H1 (cell line): ENCODE data around the gene CARF. TPM values are rescaled to one million over a fixed set of nuclear protein-coding genes. Genes with fewer than 3 reads are reported as not detected.

Experiments
- CEBPB ChIP-seq: IDR thresholded peaks from 2 replicates; pipeline ENCODE4 v1.6.1; 2012; ENCODE audit warnings: low read depth, low read length
- SP4 ChIP-seq: IDR thresholded peaks from 2 replicates; pipeline ENCODE4 v1.6.1; 2012; ENCODE audit warnings: low read length, inconsistent platforms
- polyA plus RNA-seq, 7 experiments: library from polyadenylated mRNA; depleted of rRNA in 3 of 7; stranded (reverse) in 5 of 7; unstranded in 2 of 7; fragments of >200 nt in 5 of 7; fragments of 200-250 nt in 2 of 7; gene quantifications; 1 replicate in 5 of 7; 2 replicates in 1 of 7; 4 replicates in 1 of 7; pipeline versions ENCODE4 v1.2.1 to v1.2.3, GENCODE V29; 2011 to 2013; ENCODE audit warnings: missing spikeins in 2 of 7, mixed read lengths in 2 of 7
- total RNA-seq: library from RNA; stranded (reverse); fragmentation: NEBNext Ultra II Directional; extraction: Animal tissue kit (Norgen Biotek cat#: 25700); gene quantifications from 2 replicates; pipeline ENCODE4 v1.2.1, GENCODE V29; 2021
- TF ChIP-seq, protein P1 (sequence below): fragments of 300-600 bp; sonication (generic); IDR thresholded peaks from 2 replicates; pipeline ENCODE4 v1.7.1; 2012; ENCODE audit warnings: low read length, moderate library complexity, mild to moderate bottlenecking, inconsistent platforms; ENCODE audit not compliant: insufficient replicate concordance

CARF gene
- total and polyA plus RNA-seq, 2 of the 8 experiments (the other 6 are each of a cell fraction or from before 2014, with no cell fraction given): 2.0 to 2.6 TPM

DNA sequence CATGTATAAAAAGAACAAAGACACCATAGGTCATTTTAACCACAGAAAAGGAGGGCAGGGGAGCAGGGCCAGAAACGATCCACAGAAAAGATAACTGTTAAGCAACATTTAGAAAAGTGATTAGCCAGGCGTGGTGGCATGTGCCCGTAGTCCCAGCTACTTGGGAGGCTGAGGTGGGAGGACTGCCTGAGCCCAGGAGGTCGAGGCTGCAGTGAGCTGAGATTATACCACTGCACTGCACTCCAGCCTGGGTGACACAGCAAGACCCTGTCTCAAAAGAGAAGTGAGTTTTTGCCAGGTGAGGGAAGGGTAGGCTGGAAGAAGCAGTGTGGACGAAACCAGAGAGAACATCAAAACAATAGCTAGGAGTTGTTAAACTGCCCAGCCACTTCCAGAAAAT lies 3.9 kb upstream of the CARF start (continued):
- TF ChIP-seq, protein P1, sequence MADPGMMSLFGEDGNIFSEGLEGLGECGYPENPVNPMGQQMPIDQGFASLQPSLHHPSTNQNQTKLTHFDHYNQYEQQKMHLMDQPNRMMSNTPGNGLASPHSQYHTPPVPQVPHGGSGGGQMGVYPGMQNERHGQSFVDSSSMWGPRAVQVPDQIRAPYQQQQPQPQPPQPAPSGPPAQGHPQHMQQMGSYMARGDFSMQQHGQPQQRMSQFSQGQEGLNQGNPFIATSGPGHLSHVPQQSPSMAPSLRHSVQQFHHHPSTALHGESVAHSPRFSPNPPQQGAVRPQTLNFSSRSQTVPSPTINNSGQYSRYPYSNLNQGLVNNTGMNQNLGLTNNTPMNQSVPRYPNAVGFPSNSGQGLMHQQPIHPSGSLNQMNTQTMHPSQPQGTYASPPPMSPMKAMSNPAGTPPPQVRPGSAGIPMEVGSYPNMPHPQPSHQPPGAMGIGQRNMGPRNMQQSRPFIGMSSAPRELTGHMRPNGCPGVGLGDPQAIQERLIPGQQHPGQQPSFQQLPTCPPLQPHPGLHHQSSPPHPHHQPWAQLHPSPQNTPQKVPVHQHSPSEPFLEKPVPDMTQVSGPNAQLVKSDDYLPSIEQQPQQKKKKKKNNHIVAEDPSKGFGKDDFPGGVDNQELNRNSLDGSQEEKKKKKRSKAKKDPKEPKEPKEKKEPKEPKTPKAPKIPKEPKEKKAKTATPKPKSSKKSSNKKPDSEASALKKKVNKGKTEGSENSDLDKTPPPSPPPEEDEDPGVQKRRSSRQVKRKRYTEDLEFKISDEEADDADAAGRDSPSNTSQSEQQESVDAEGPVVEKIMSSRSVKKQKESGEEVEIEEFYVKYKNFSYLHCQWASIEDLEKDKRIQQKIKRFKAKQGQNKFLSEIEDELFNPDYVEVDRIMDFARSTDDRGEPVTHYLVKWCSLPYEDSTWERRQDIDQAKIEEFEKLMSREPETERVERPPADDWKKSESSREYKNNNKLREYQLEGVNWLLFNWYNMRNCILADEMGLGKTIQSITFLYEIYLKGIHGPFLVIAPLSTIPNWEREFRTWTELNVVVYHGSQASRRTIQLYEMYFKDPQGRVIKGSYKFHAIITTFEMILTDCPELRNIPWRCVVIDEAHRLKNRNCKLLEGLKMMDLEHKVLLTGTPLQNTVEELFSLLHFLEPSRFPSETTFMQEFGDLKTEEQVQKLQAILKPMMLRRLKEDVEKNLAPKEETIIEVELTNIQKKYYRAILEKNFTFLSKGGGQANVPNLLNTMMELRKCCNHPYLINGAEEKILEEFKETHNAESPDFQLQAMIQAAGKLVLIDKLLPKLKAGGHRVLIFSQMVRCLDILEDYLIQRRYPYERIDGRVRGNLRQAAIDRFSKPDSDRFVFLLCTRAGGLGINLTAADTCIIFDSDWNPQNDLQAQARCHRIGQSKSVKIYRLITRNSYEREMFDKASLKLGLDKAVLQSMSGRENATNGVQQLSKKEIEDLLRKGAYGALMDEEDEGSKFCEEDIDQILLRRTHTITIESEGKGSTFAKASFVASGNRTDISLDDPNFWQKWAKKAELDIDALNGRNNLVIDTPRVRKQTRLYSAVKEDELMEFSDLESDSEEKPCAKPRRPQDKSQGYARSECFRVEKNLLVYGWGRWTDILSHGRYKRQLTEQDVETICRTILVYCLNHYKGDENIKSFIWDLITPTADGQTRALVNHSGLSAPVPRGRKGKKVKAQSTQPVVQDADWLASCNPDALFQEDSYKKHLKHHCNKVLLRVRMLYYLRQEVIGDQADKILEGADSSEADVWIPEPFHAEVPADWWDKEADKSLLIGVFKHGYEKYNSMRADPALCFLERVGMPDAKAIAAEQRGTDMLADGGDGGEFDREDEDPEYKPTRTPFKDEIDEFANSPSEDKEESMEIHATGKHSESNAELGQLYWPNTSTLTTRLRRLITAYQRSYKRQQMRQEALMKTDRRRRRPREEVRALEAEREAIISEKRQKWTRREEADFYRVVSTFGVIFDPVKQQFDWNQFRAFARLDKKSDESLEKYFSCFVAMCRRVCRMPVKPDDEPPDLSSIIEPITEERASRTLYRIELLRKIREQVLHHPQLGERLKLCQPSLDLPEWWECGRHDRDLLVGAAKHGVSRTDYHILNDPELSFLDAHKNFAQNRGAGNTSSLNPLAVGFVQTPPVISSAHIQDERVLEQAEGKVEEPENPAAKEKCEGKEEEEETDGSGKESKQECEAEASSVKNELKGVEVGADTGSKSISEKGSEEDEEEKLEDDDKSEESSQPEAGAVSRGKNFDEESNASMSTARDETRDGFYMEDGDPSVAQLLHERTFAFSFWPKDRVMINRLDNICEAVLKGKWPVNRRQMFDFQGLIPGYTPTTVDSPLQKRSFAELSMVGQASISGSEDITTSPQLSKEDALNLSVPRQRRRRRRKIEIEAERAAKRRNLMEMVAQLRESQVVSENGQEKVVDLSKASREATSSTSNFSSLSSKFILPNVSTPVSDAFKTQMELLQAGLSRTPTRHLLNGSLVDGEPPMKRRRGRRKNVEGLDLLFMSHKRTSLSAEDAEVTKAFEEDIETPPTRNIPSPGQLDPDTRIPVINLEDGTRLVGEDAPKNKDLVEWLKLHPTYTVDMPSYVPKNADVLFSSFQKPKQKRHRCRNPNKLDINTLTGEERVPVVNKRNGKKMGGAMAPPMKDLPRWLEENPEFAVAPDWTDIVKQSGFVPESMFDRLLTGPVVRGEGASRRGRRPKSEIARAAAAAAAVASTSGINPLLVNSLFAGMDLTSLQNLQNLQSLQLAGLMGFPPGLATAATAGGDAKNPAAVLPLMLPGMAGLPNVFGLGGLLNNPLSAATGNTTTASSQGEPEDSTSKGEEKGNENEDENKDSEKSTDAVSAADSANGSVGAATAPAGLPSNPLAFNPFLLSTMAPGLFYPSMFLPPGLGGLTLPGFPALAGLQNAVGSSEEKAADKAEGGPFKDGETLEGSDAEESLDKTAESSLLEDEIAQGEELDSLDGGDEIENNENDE: no peak
- no peak for TF ChIP-seq SP4
- no peak for TF ChIP-seq CEBPB
- TF ChIP-seq, all 59 proteins: peak for 0
